H1 (cell line): ENCODE data around the gene DGKI.

Experiments used
- ATF3 ChIP-seq: IDR thresholded peaks from 2 replicates; pipeline ENCODE4 v1.6.1; 2011; ENCODE audit warnings: low read depth, mild to moderate bottlenecking, low read length; ENCODE audit not compliant: insufficient read depth
- EZH2 ChIP-seq: fragments of 200-600 bp; sonication (generic); IDR thresholded peaks from 2 replicates; pipeline ENCODE4 v1.7.1; 2012; ENCODE audit warnings: low read depth, mild to moderate bottlenecking, moderate library complexity, low read length, inconsistent platforms; ENCODE audit not compliant: severe bottlenecking
- GTF2F1 ChIP-seq: IDR thresholded peaks from 2 replicates; pipeline ENCODE4 v1.6.1; 2012; ENCODE audit warnings: low read depth, low read length, improper control_type of control experiment, borderline replicate concordance
- KDM1A ChIP-seq: fragments of 200-600, 300-600 bp; sonication (generic); IDR thresholded peaks from 2 replicates; pipeline ENCODE4 v1.7.1; 2016; ENCODE audit warnings: mild to moderate bottlenecking, low read length, borderline replicate concordance
- PHF8 ChIP-seq: fragments of 200-600 bp; sonication (generic); conservative IDR thresholded peaks from 2 replicates; pipeline ENCODE4 v1.7.1; 2012; ENCODE audit warnings: low read depth, mild to moderate bottlenecking, inconsistent platforms, low read length, moderate library complexity
- RXRA ChIP-seq: IDR thresholded peaks from 2 replicates; pipeline ENCODE4 v1.6.1; 2011; ENCODE audit warnings: low read depth, mild to moderate bottlenecking, low read length, moderate library complexity; ENCODE audit not compliant: insufficient read depth
- TEAD4 ChIP-seq: IDR thresholded peaks from 2 replicates; pipeline ENCODE4 v1.6.1; 2012; ENCODE audit warnings: low read depth, low read length, inconsistent platforms, mixed read lengths
- TF ChIP-seq, protein P1 (sequence below), 3 experiments: IDR thresholded peaks; 1 replicate in 2 of 3; 2 replicates in 1 of 3; pipeline versions ENCODE4 v1.5.1 to v1.6.1; 2011; ENCODE audit warnings: low read length in 3 of 3, mild to moderate bottlenecking in 3 of 3, inconsistent platforms in 2 of 3, low read depth in 1 of 3, moderate library complexity in 1 of 3; ENCODE audit not compliant: insufficient read depth in 1 of 3; ENCODE audit errors: control extremely low read depth in 1 of 3

GRCh38 chr7:137696376-137696775 is 150.4 kb downstream of the DGKI start:
- TF ChIP-seq, protein P1, sequence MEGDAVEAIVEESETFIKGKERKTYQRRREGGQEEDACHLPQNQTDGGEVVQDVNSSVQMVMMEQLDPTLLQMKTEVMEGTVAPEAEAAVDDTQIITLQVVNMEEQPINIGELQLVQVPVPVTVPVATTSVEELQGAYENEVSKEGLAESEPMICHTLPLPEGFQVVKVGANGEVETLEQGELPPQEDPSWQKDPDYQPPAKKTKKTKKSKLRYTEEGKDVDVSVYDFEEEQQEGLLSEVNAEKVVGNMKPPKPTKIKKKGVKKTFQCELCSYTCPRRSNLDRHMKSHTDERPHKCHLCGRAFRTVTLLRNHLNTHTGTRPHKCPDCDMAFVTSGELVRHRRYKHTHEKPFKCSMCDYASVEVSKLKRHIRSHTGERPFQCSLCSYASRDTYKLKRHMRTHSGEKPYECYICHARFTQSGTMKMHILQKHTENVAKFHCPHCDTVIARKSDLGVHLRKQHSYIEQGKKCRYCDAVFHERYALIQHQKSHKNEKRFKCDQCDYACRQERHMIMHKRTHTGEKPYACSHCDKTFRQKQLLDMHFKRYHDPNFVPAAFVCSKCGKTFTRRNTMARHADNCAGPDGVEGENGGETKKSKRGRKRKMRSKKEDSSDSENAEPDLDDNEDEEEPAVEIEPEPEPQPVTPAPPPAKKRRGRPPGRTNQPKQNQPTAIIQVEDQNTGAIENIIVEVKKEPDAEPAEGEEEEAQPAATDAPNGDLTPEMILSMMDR (IDR thresholded peaks at IDR 0.05; ENCODE audit: control extremely low read depth in 1 of 3, insufficient read depth in 1 of 3, low read depth in 1 of 3, low read length in 3 of 3), result no peak
- TF ChIP-seq KDM1A (no peak), ATF3 (no peak), GTF2F1 (no peak), TEAD4 (no peak), EZH2 (no peak), RXRA (no peak), PHF8 (no peak)
